ENCODE measurements around the gene COPS6. TPM values are rescaled to one million over a fixed set of nuclear protein-coding genes. Genes with fewer than 3 reads are reported as not detected.
A peak's percentile ranks its signal among the peaks of the same experiment; 100 is the strongest.

COPS6 gene
- total RNA-seq, 1 experiment from 2014 or later = 182 TPM

- in situ Hi-C loops (cut with HindIII; ENCODE audit: low pct_unique_long_range_greater_than_20kb, low sequenced_read_pairs) (no loop called here), intact Hi-C loops (cut with micrococcal nuclease; ENCODE audit: unreplicated experiment) (no loop called here)
- no peak for DNase-seq (ENCODE audit: low read depth, low spot score)
- no peak for ATAC-seq
- peaks cover 15% of the 10 kb centered on the region for H3K4me1 ChIP-seq (ENCODE audit: control insufficient read depth, insufficient read depth, low read length)
- ChIA-PET POLR2A (interaction anchor here (0.6 to 1.0 kb wide), 3 partner anchors 17 to 951 kb away, joined by 3 read pairs; no protein-coding TSS in a partner anchor), CTCF (interaction anchor here (1.3 kb wide), 1 partner anchor 9 kb away, joined by 4 read pairs; no protein-coding TSS in a partner anchor)
- peak overlapping the region; percentile 82 to 89 for H3K4me3 ChIP-seq (ENCODE audit: low read depth in 2 of 2, low read length in 2 of 2)
- BruUV-seq (replicated peaks) = no TSS peak
- peaks cover 18% of the 10 kb centered on the region for H3K36me3 ChIP-seq (ENCODE audit: control insufficient read depth, insufficient read depth, low read length)
- no peaks in the 10 kb centered on the region for H3K27me3 ChIP-seq (ENCODE audit: control insufficient read depth, insufficient read depth, low read length)
- TF ChIP-seq TCF7L2 (IDR thresholded peaks at IDR 0.05; ENCODE audit: low read depth, low read length) (no peak), CTCF (IDR thresholded peaks at IDR 0.05) (no peak), REST (IDR thresholded peaks at IDR 0.05; ENCODE audit: insufficient read depth in 1 of 2, low read depth in 2 of 2, low read length in 1 of 2) (no peak), POLR2AphosphoS5 (IDR thresholded peaks at IDR 0.05; ENCODE audit: low read depth, low read length) (no peak), SIN3A (IDR thresholded peaks at IDR 0.05; ENCODE audit: borderline replicate concordance, insufficient read depth, low read depth, low read length) (no peak)
- peak overlapping the region; percentile 90 for H3K27ac ChIP-seq (ENCODE audit: low read length)
- no peaks in the 10 kb centered on the region for H3K9me3 ChIP-seq (ENCODE audit: control insufficient read depth, insufficient read depth, low read depth, low read length)
Measured at GRCh38 chr7:100102950-100103840, 14.4 kb downstream of the COPS6 start.

- ATAC-seq (no peak), DNase-seq (ENCODE audit: low read depth, low spot score) (no peak)
- no peak overlapping the region for H3K27ac ChIP-seq (ENCODE audit: low read length)
- TF ChIP-seq SIN3A (IDR thresholded peaks at IDR 0.05; ENCODE audit: borderline replicate concordance, insufficient read depth, low read depth, low read length) (no peak), REST (IDR thresholded peaks at IDR 0.05; ENCODE audit: insufficient read depth in 1 of 2, low read depth in 2 of 2, low read length in 1 of 2) (no peak), POLR2AphosphoS5 (IDR thresholded peaks at IDR 0.05; ENCODE audit: low read depth, low read length) (no peak), TCF7L2 (IDR thresholded peaks at IDR 0.05; ENCODE audit: low read depth, low read length) (no peak)
- intact Hi-C loops (cut with micrococcal nuclease; ENCODE audit: unreplicated experiment) = no loop called here
- no peaks in the 10 kb centered on the region; the same call in 1 of the 2 replicates for H3K36me3 ChIP-seq (ENCODE audit: control insufficient read depth, insufficient read depth, low read length)
- BruUV-seq (replicated peaks) = no TSS peak
- H3K4me1 ChIP-seq (ENCODE audit: control insufficient read depth, insufficient read depth, low read length) = peaks cover 5% of the 10 kb centered on the region
- H3K27me3 ChIP-seq (ENCODE audit: control insufficient read depth, insufficient read depth, low read length) = no peaks in the 10 kb centered on the region
- no peaks in the 10 kb centered on the region for H3K9me3 ChIP-seq (ENCODE audit: control insufficient read depth, insufficient read depth, low read depth, low read length)
- CTCF ChIA-PET = no interaction called here
- H3K4me3 ChIP-seq (ENCODE audit: low read depth in 2 of 2, low read length in 2 of 2) = no peak overlapping the region
- POLR2A ChIA-PET = no interaction called here
- in situ Hi-C loops (cut with HindIII; ENCODE audit: low pct_unique_long_range_greater_than_20kb, low sequenced_read_pairs) = no loop called here
Measured at GRCh38 chr7:100105534-100105933, 16.8 kb downstream of the COPS6 start.
